ENCODE data around the gene KLF14. TPM values are rescaled to one million over a fixed set of nuclear protein-coding genes. Genes with fewer than 3 reads are reported as not detected.
"Not testable (repeated sequence)": the region's sequence is repeated elsewhere in the genome, so short reads cannot be mapped to it uniquely, and the experiment has no call there.

Gene KLF14
- 0.11 TPM in 1 of 2 replicates, not detected in the other for total RNA-seq (2014; rRNA removed; shearing (Covaris generic))
- 0.24 and 0.25 TPM in 2 replicates for polyA plus RNA-seq (2016; fragmentation: Nextera tagmentation; extraction: Ambion mirVana)

DNA sequence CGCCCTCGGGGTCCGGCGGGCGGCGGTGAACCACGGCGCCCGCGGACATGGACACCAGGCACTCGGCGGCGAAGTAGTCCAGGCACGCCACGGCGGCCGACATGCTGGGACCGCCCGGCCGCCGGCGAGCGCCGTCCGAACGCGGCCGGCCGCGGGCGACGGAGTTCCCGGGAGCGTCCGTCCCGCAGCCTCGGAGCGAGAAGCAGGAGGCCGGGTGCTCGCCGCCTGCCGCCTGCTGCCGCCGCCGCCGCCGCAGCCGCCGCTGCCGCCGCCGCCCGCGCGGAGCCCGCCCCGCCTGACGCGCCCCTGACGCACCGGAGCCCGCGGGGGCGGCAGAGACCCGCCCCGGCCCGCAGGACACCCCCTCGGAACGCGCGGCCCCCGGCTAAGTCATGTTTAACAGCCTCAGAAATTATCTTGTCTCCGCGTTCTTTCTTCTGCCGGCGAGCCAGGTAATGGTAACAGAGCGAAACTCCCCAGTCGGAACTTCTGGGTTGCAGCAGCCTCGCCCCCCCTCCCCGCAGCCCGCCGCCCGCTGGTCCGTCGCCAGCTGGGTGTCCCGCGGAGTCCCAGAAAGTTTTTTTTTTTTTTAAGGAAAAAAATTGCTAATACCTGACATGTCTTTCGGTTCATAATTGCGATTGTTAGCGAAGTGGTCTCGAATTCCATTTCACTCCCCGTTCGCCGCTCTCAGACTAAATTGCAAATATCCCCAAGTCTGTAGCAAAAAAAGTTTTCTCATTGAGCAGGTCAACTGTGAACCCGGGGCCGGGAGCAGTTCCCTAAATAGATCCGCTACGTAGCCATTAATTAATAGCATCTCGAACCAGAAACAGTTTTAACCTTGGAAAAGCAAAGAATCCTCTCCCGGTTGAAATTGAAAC lies at the start of gene KLF14:
KLF14 (minus strand) TSS at position 277 of the 884 bp plus-strand sequence; CDS start at position 103, 174 bp downstream.
- Histone ChIP-seq H3K9me3 (ENCODE audit: low read depth) (no peaks in the 10 kb centered on the region), H3K4me3 (peak within 1 kb of the TSS; percentile 73), H4K20me1 (ENCODE audit: insufficient read depth) (no peaks in the 10 kb centered on the region), H3K9ac (peak within 1 kb of the TSS; percentile 68), H3K9me2 (ENCODE audit: insufficient read depth) (no peaks in the 10 kb centered on the region), H3K27ac (peak within 1 kb of the TSS; percentile 11; the same call in 1 of the 2 replicates), H3F3A (ENCODE audit: insufficient read depth) (no peaks in the 10 kb centered on the region), H3K79me2 (ENCODE audit: insufficient read depth) (no peaks in the 10 kb centered on the region), H2AFZ (peak within 1 kb of the TSS; percentile 69), H3K36me3 (ENCODE audit: low read depth) (no peaks in the 10 kb centered on the region), H3K4me2 (ENCODE audit: unreplicated experiment) (peak within 1 kb of the TSS; percentile 86), H3K27me3 (replicated peaks; ENCODE audit: insufficient read depth) (peaks cover 49% of the 10 kb centered on the region), H3K4me1 (ENCODE audit: insufficient read depth) (no peaks in the 10 kb centered on the region)
- WGBS, 2 experiments (ENCODE audit: low coverage in 1 of 2, low lambda C conversion rate in 2 of 2, missing lambda C conversion rate in 2 of 2), result 4 to 10% methylated on average over 43 to 55 of the region's 100 CpGs
- in situ Hi-C loops (cut with MboI), result no loop called here
- DNase-seq, result peak; percentile 66
- TF ChIP-seq EZH2phosphoT487 (IDR thresholded peaks at IDR 0.05; ENCODE audit: insufficient read depth, low read depth) (0 out of 2 replicates have a peak, but pooled peaks have one; percentile 29), EZH2 (IDR thresholded peaks at IDR 0.05; ENCODE audit: insufficient read depth, poor library complexity, severe bottlenecking) (no peak)

- Histone ChIP-seq H3K9ac (no peak overlapping the region), H2AFZ (no peak overlapping the region), H3K27me3 (replicated peaks; ENCODE audit: insufficient read depth) (0 out of 2 replicates have a peak, but pooled peaks cover 10% of the 10 kb centered on the region), H3K27ac (no peak overlapping the region), H3K79me2 (ENCODE audit: insufficient read depth) (no peaks in the 10 kb centered on the region), H3K9me3 (ENCODE audit: low read depth) (no peaks in the 10 kb centered on the region), H3K4me1 (ENCODE audit: insufficient read depth) (no peaks in the 10 kb centered on the region), H3K4me2 (ENCODE audit: unreplicated experiment) (no peak overlapping the region), H3K36me3 (ENCODE audit: low read depth) (no peaks in the 10 kb centered on the region), H3F3A (ENCODE audit: insufficient read depth) (no peaks in the 10 kb centered on the region), H3K9me2 (ENCODE audit: insufficient read depth) (no peaks in the 10 kb centered on the region), H4K20me1 (ENCODE audit: insufficient read depth) (no peaks in the 10 kb centered on the region), H3K4me3 (no peak overlapping the region)
- TF ChIP-seq EZH2phosphoT487 (IDR thresholded peaks at IDR 0.05; ENCODE audit: insufficient read depth, low read depth) (no peak), EZH2 (IDR thresholded peaks at IDR 0.05; ENCODE audit: insufficient read depth, poor library complexity, severe bottlenecking) (no peak)
- in situ Hi-C loops (cut with MboI), result no loop called here
- DNase-seq, result no peak
These were observed 47.3 kb upstream of the KLF14 start for GRCh38 chr7:130781346-130781745.

DNA sequence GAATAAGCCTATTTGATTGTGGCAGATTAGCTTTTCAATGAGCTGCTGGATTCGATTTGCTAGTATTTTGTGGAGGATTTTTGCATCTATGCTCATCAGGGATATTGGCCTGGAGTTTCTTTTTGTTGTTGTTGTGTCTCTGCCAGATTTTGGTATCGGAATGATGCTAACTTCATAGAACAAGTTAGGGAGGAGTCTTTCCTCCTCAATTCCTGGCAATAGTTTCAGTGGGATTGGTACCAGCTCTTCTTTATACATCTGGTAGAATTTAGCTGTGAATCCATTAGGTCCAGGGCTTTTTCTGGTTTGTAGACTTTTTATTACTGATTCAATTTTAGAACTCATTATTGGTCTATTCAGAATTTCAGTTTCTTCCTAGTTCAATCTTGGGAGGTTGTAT lies 43.4 kb upstream of the KLF14 start:
- Histone ChIP-seq H2AFZ (no peak overlapping the region), H3K27ac (no peak overlapping the region), H3K4me2 (ENCODE audit: unreplicated experiment) (no peak overlapping the region), H3K4me3 (no peak overlapping the region), H3K9me2 (ENCODE audit: insufficient read depth) (no peaks in the 10 kb centered on the region), H3K9me3 (ENCODE audit: low read depth) (no peaks in the 10 kb centered on the region), H4K20me1 (ENCODE audit: insufficient read depth) (no peaks in the 10 kb centered on the region), H3K79me2 (ENCODE audit: insufficient read depth) (no peaks in the 10 kb centered on the region), H3F3A (ENCODE audit: insufficient read depth) (no peaks in the 10 kb centered on the region), H3K9ac (no peak overlapping the region), H3K4me1 (ENCODE audit: insufficient read depth) (no peaks in the 10 kb centered on the region), H3K36me3 (ENCODE audit: low read depth) (no peaks in the 10 kb centered on the region), H3K27me3 (replicated peaks; ENCODE audit: insufficient read depth) (0 out of 2 replicates have a peak, but pooled peaks cover 10% of the 10 kb centered on the region)
- TF ChIP-seq EZH2phosphoT487 (IDR thresholded peaks at IDR 0.05; ENCODE audit: insufficient read depth, low read depth) (no peak), EZH2 (IDR thresholded peaks at IDR 0.05; ENCODE audit: insufficient read depth, poor library complexity, severe bottlenecking) (no peak)
- in situ Hi-C loops (cut with MboI), result no loop called here
- WGBS, 2 experiments (ENCODE audit: low coverage in 1 of 2, low lambda C conversion rate in 2 of 2, missing lambda C conversion rate in 2 of 2), result 11% methylated on average over 2 of the region's 2 CpGs
- DNase-seq, result no peak

GRCh38 chr7:130772456-130772855 lies 38.4 kb upstream of the KLF14 start:
- H3K4me3 ChIP-seq; H3K27ac ChIP-seq; DNase-seq; H3F3A ChIP-seq (ENCODE audit: insufficient read depth); H3K27me3 ChIP-seq (replicated peaks; ENCODE audit: insufficient read depth); H3K9ac ChIP-seq; H3K79me2 ChIP-seq (ENCODE audit: insufficient read depth); H3K4me1 ChIP-seq (ENCODE audit: insufficient read depth); H3K4me2 ChIP-seq (ENCODE audit: unreplicated experiment); H3K36me3 ChIP-seq (ENCODE audit: low read depth); H3K9me2 ChIP-seq (ENCODE audit: insufficient read depth); H3K9me3 ChIP-seq (ENCODE audit: low read depth); H4K20me1 ChIP-seq (ENCODE audit: insufficient read depth); H2AFZ ChIP-seq: not testable (repeated sequence)
- 49 to 66% methylated on average over 5 of the region's 5 CpGs for WGBS, 2 experiments (ENCODE audit: low coverage in 1 of 2, low lambda C conversion rate in 2 of 2, missing lambda C conversion rate in 2 of 2)
- in situ Hi-C loops (cut with MboI), result loop anchor here (25.0 kb wide), 1 partner anchor 710 kb away; the partner anchor contains the start of genes KLHDC10 and ZC3HC1
